HEK293 (cell line): Measurements from ENCODE around the gene HMGN1.
A peak's percentile ranks its signal among the peaks of the same experiment; 100 is the strongest.

Source experiments
- CTCF ChIA-PET: fragments of 350-600 bp; formaldehyde crosslinking; extraction: SDS; loops from one replicate; lab custom pipeline; 2021; ENCODE audit warnings: antibody characterized with exemption; lab: Yijun Ruan, JAX
- POLR2A ChIA-PET: fragments of 300-600 bp; formaldehyde crosslinking; extraction: SDS; loops from one replicate; lab custom pipeline; 2020; ENCODE audit warnings: antibody characterized with exemption, inconsistent platforms; lab: Yijun Ruan, JAX
- H3K27ac ChIP-seq: fragments of 200-500 bp; sonication (Bioruptor generic); 2 replicates; pipeline ENCODE4 v1.5.1; 2014; ENCODE audit warnings: low read depth, low read length, control low read depth, inconsistent platforms; ENCODE audit errors: extremely low read depth
- H3K36me3 ChIP-seq, 2 experiments: fragments of 200-500 bp in 1 of 2; sonication (Bioruptor generic) in 1 of 2; 1 replicate in 1 of 2; 2 replicates in 1 of 2; pipeline ENCODE4 v1.5.1; 2014 to 2017; ENCODE audit warnings: inconsistent platforms in 2 of 2, low read length in 2 of 2; ENCODE audit not compliant: control insufficient read depth in 2 of 2, insufficient read depth in 1 of 2
- H3K4me1 ChIP-seq: fragments of 200-500 bp; sonication (Bioruptor generic); 2 replicates; pipeline ENCODE4 v1.5.1; 2014; ENCODE audit warnings: mild to moderate bottlenecking, low read length, inconsistent platforms; ENCODE audit not compliant: control insufficient read depth, insufficient read depth
- H3K4me3 ChIP-seq: 2 replicates; pipeline ENCODE4 v1.5.1; 2011; ENCODE audit warnings: low read depth, mild to moderate bottlenecking, control low read depth, low read length, moderate library complexity
- H3K9me3 ChIP-seq: fragments of 200-500 bp; sonication (Bioruptor generic); 2 replicates; pipeline ENCODE4 v1.5.1; 2014; ENCODE audit warnings: low read depth, low read length, inconsistent platforms; ENCODE audit not compliant: control insufficient read depth, insufficient read depth
- AEBP2 ChIP-seq: fragments of 450-650 bp; formaldehyde crosslinking; IDR thresholded peaks from 2 replicates; pipeline ENCODE4 v1.5.1; 2016; ENCODE audit warnings: missing biosample characterization, missing genetic modification characterization, borderline replicate concordance
- GLIS1 ChIP-seq: fragments of 450-650 bp; formaldehyde crosslinking; IDR thresholded peaks from 2 replicates; pipeline ENCODE4 v1.5.1; 2016; ENCODE audit warnings: missing biosample characterization, missing genetic modification characterization
- KLF16 ChIP-seq: fragments of 450-650 bp; formaldehyde crosslinking; IDR thresholded peaks from 2 replicates; pipeline ENCODE4 v1.5.1; 2017; ENCODE audit warnings: missing biosample characterization, missing genetic modification characterization
- KLF8 ChIP-seq: fragments of 450-650 bp; formaldehyde crosslinking; IDR thresholded peaks from 2 replicates; pipeline ENCODE4 v1.5.1; 2016; ENCODE audit warnings: missing biosample characterization, missing genetic modification characterization
- PRDM1 ChIP-seq: fragments of 450-650 bp; formaldehyde crosslinking; IDR thresholded peaks from 2 replicates; pipeline ENCODE4; 2016; ENCODE audit warnings: missing biosample characterization, missing genetic modification characterization
- PRDM10 ChIP-seq: fragments of 450-650 bp; formaldehyde crosslinking; IDR thresholded peaks from 2 replicates; pipeline ENCODE4 v1.5.1; 2016; ENCODE audit warnings: missing biosample characterization, missing genetic modification characterization
- PRDM4 ChIP-seq: fragments of 450-650 bp; formaldehyde crosslinking; IDR thresholded peaks from 2 replicates; pipeline ENCODE4 v1.5.1; 2017; ENCODE audit warnings: missing biosample characterization, missing genetic modification characterization
- SCRT1 ChIP-seq: fragments of 450-650 bp; formaldehyde crosslinking; IDR thresholded peaks from 2 replicates; pipeline ENCODE4 v1.5.1; 2016; ENCODE audit warnings: missing biosample characterization, missing genetic modification characterization, borderline replicate concordance
- SP7 ChIP-seq: fragments of 450-650 bp; formaldehyde crosslinking; IDR thresholded peaks from 2 replicates; pipeline ENCODE4 v1.5.1; 2016; ENCODE audit warnings: missing biosample characterization, missing genetic modification characterization
- ZBTB48 ChIP-seq: fragments of 450-650 bp; formaldehyde crosslinking; IDR thresholded peaks from 2 replicates; pipeline ENCODE4 v1.5.1; 2016; ENCODE audit warnings: missing biosample characterization, missing genetic modification characterization
- ZBTB6 ChIP-seq: fragments of 450-650 bp; formaldehyde crosslinking; IDR thresholded peaks from 2 replicates; pipeline ENCODE4 v1.5.1; 2017; ENCODE audit warnings: missing biosample characterization, missing genetic modification characterization
- ZNF133 ChIP-seq: fragments of 450-650 bp; formaldehyde crosslinking; IDR thresholded peaks from 2 replicates; pipeline ENCODE4 v1.5.1; 2016; ENCODE audit warnings: missing biosample characterization, missing genetic modification characterization
- ZNF274 ChIP-seq, 2 experiments: fragments of 200-500 bp in 1 of 2; fragments of 450-650 bp in 1 of 2; sonication (Bioruptor generic) in 1 of 2; formaldehyde crosslinking in 1 of 2; IDR thresholded peaks; 2 replicates each; pipeline versions ENCODE4 v1.5.1 to v1.6.1; 2014 to 2016; ENCODE audit warnings: borderline replicate concordance in 1 of 2, inconsistent platforms in 1 of 2, low read length in 1 of 2, missing biosample characterization in 1 of 2, missing genetic modification characterization in 1 of 2
- ZNF362 ChIP-seq: fragments of 450-650 bp; formaldehyde crosslinking; IDR thresholded peaks from 2 replicates; pipeline ENCODE4 v1.5.1; 2016; ENCODE audit warnings: missing biosample characterization, missing genetic modification characterization
- ZNF37A ChIP-seq: fragments of 450-650 bp; IDR thresholded peaks from 2 replicates; pipeline ENCODE4 v1.5.1; 2018; ENCODE audit warnings: missing biosample characterization, missing genetic modification characterization
- ZNF558 ChIP-seq: fragments of 450-650 bp; formaldehyde crosslinking; IDR thresholded peaks from 2 replicates; pipeline ENCODE4 v1.5.1; 2016; ENCODE audit warnings: missing biosample characterization, missing genetic modification characterization
- ZNF561 ChIP-seq: fragments of 450-650 bp; IDR thresholded peaks from 2 replicates; pipeline ENCODE4 v1.5.1; 2018; ENCODE audit warnings: missing biosample characterization, missing genetic modification characterization, borderline replicate concordance
- ZNF639 ChIP-seq: fragments of 450-650 bp; formaldehyde crosslinking; IDR thresholded peaks from 2 replicates; pipeline ENCODE4 v1.5.1; 2016; ENCODE audit warnings: missing biosample characterization, missing genetic modification characterization
- ZNF660 ChIP-seq: fragments of 450-650 bp; IDR thresholded peaks from 2 replicates; pipeline ENCODE4 v1.5.1; 2018; ENCODE audit warnings: missing biosample characterization, mild to moderate bottlenecking, missing genetic modification characterization
- ZNF791 ChIP-seq: fragments of 450-650 bp; formaldehyde crosslinking; IDR thresholded peaks from 2 replicates; pipeline ENCODE4 v1.5.1; 2016; ENCODE audit warnings: missing biosample characterization, missing genetic modification characterization

Gene HMGN1

GRCh38 chr21:39349211-39350093 lies 564 bp upstream of the HMGN1 start (continued):
- TF ChIP-seq GLIS1 (tag by site-specific recombination): peak; percentile 73
- TF ChIP-seq ZNF133 (tag by site-specific recombination): no peak
- TF ChIP-seq KLF16: peak; percentile 73
- TF ChIP-seq ZNF660 (tag by site-specific recombination): peak; percentile 49; the same call in 1 of the 2 replicates
- 0 out of 2 replicates have a peak, but pooled peaks have one; percentile 27 for TF ChIP-seq ZBTB48
- 0 out of 2 replicates have a peak, but pooled peaks have one; percentile 18 for TF ChIP-seq ZBTB6
- no peak for TF ChIP-seq ZNF362
- peak; percentile 66; the same call in 1 of the 2 replicates for TF ChIP-seq KLF8 (tag by site-specific recombination)
- no peak for TF ChIP-seq SCRT1 (tag by site-specific recombination)
- TF ChIP-seq ZNF274 (IDR thresholded peaks at IDR 0.05; ENCODE audit: low read length): no peak
- TF ChIP-seq ZNF274 (tag by site-specific recombination; IDR thresholded peaks at IDR 0.05; ENCODE audit: borderline replicate concordance): no peak
- no peak for TF ChIP-seq ZNF639 (tag by site-specific recombination)
- TF ChIP-seq ZNF791: no peak
- TF ChIP-seq SP7 (tag by site-specific recombination): peak; percentile 75
- TF ChIP-seq AEBP2 (tag by site-specific recombination): no peak
- TF ChIP-seq PRDM10 (tag by site-specific recombination): peak; percentile 77

GRCh38 chr21:39348040-39348354 lies 891 bp downstream of the HMGN1 start:
- ChIA-PET POLR2A (interaction anchor here (0.6 to 5.4 kb wide), 14 partner anchors 9 to 1784 kb away, joined by 3 to 79 read pairs (median 9); partner anchors contain the start of genes BRWD1 and PSMG1), CTCF (interaction anchor here (1.0 to 1.2 kb wide), 3 partner anchors 47 to 95 kb away, joined by 3 to 4 read pairs (median 4); no protein-coding TSS in a partner anchor)
- no peaks in the 10 kb centered on the region for H3K9me3 ChIP-seq
- H3K36me3 ChIP-seq: peaks cover 33 to 51% of the 10 kb centered on the region in 2 experiments
- peak overlapping the region; percentile 86 for H3K4me3 ChIP-seq
- 0 out of 2 replicates have a peak, but pooled peaks cover 3% of the 10 kb centered on the region for H3K4me1 ChIP-seq
- TF ChIP-seq PRDM1 (tag by site-specific recombination) (0 out of 2 replicates have a peak, but pooled peaks have one; percentile 28), PRDM4 (peak; percentile 86), ZNF558 (tag by site-specific recombination) (0 out of 2 replicates have a peak, but pooled peaks have one; percentile 10), ZNF561 (tag by site-specific recombination) (0 out of 2 replicates have a peak, but pooled peaks have one; percentile 6), ZNF37A (tag by site-specific recombination) (no peak)
- peak overlapping the region; percentile 99 for H3K27ac ChIP-seq
